Measurements from ENCODE around the gene TSG101. TPM values are rescaled to one million over a fixed set of nuclear protein-coding genes. Genes with fewer than 3 reads are reported as not detected.

TSG101 gene
- total and polyA plus RNA-seq, 2 donors (not counting 1 experiment from before 2014, with no cell fraction given) = 78.4 to 146 TPM

- no peak overlapping the region for H3K4me2 ChIP-seq (ENCODE audit: extremely low read depth, insufficient read depth, low read length)
- H3K4me3 ChIP-seq (replicated peaks in 1 of 4; ENCODE audit: control extremely low read depth in 1 of 4, insufficient read depth in 1 of 4, low read depth in 3 of 4, low read length in 4 of 4) = no peak overlapping the region
- H3K79me2 ChIP-seq (ENCODE audit: control insufficient read depth, insufficient read depth, low read length) = no peaks in the 10 kb centered on the region
- H2AFZ ChIP-seq (ENCODE audit: low read length) = no peak overlapping the region
- no peaks in the 10 kb centered on the region for H4K20me1 ChIP-seq (ENCODE audit: control insufficient read depth, extremely low read depth, insufficient read depth, low read length)
- TF ChIP-seq EZH2 (IDR thresholded peaks at IDR 0.05; ENCODE audit: low read length, missing control alignments) (no peak), CTCF (conservative IDR thresholded peaks at IDR 0.05 in 1 of 2, IDR thresholded peaks at IDR 0.05 in 1 of 2; ENCODE audit: low read depth in 1 of 2, low read length in 2 of 2) (no peak)
- no peak overlapping the region for H3K27ac ChIP-seq (ENCODE audit: insufficient read depth, low read length)
- H3K9ac ChIP-seq (ENCODE audit: insufficient read depth, low read length) = no peak overlapping the region
- no peaks in the 10 kb centered on the region for H3K27me3 ChIP-seq (ENCODE audit: control insufficient read depth, insufficient read depth, low read length)
- no peaks in the 10 kb centered on the region for H3K4me1 ChIP-seq (ENCODE audit: control insufficient read depth, extremely low read depth, insufficient read depth, low read length)
- no peaks in the 10 kb centered on the region for H3K9me3 ChIP-seq (ENCODE audit: control insufficient read depth, insufficient read depth, low read depth, low read length)
- peaks cover 8% of the 10 kb centered on the region for H3K36me3 ChIP-seq (ENCODE audit: control insufficient read depth, insufficient read depth, low read length)
- no peak for DNase-seq (ENCODE audit: low read depth in 2 of 2)
Observed at GRCh38 chr11:18495271-18495670, 31.5 kb downstream of the TSG101 start.

- H3K36me3 ChIP-seq (ENCODE audit: control insufficient read depth, insufficient read depth, low read length) = peaks cover 8% of the 10 kb centered on the region
- H3K27ac ChIP-seq (ENCODE audit: insufficient read depth, low read length) = no peak overlapping the region
- no peaks in the 10 kb centered on the region for H3K79me2 ChIP-seq (ENCODE audit: control insufficient read depth, insufficient read depth, low read length)
- no peaks in the 10 kb centered on the region for H3K4me1 ChIP-seq (ENCODE audit: control insufficient read depth, extremely low read depth, insufficient read depth, low read length)
- no peaks in the 10 kb centered on the region for H4K20me1 ChIP-seq (ENCODE audit: control insufficient read depth, extremely low read depth, insufficient read depth, low read length)
- TF ChIP-seq EZH2 (IDR thresholded peaks at IDR 0.05; ENCODE audit: low read length, missing control alignments) = no peak
- TF ChIP-seq CTCF (conservative IDR thresholded peaks at IDR 0.05 in 1 of 2, IDR thresholded peaks at IDR 0.05 in 1 of 2; ENCODE audit: low read depth in 1 of 2, low read length in 2 of 2) = no peak
- no peak overlapping the region for H3K4me2 ChIP-seq (ENCODE audit: extremely low read depth, insufficient read depth, low read length)
- no peak for DNase-seq (ENCODE audit: low read depth in 2 of 2)
- no peaks in the 10 kb centered on the region for H3K27me3 ChIP-seq (ENCODE audit: control insufficient read depth, insufficient read depth, low read length)
- H3K9me3 ChIP-seq (ENCODE audit: control insufficient read depth, insufficient read depth, low read depth, low read length) = no peaks in the 10 kb centered on the region
- H2AFZ ChIP-seq (ENCODE audit: low read length) = no peak overlapping the region
- H3K4me3 ChIP-seq (replicated peaks in 1 of 4; ENCODE audit: control extremely low read depth in 1 of 4, insufficient read depth in 1 of 4, low read depth in 3 of 4, low read length in 4 of 4) = no peak overlapping the region
- H3K9ac ChIP-seq (ENCODE audit: insufficient read depth, low read length) = no peak overlapping the region
Observed at GRCh38 chr11:18493310-18493709, 33.4 kb downstream of the TSG101 start.

- H3K9me3 ChIP-seq (ENCODE audit: control insufficient read depth, insufficient read depth, low read depth, low read length) = no peaks in the 10 kb centered on the region
- no peak for TF ChIP-seq EZH2 (IDR thresholded peaks at IDR 0.05; ENCODE audit: low read length, missing control alignments)
- no peak for TF ChIP-seq CTCF (conservative IDR thresholded peaks at IDR 0.05 in 1 of 2, IDR thresholded peaks at IDR 0.05 in 1 of 2; ENCODE audit: low read depth in 1 of 2, low read length in 2 of 2)
- H3K27me3 ChIP-seq (ENCODE audit: control insufficient read depth, insufficient read depth, low read length) = no peaks in the 10 kb centered on the region
- DNase-seq (ENCODE audit: low read depth in 2 of 2) = peak; percentile 2 to 7
- H3K4me3 ChIP-seq (replicated peaks in 1 of 4; ENCODE audit: control extremely low read depth in 1 of 4, insufficient read depth in 1 of 4, low read depth in 3 of 4, low read length in 4 of 4) = no peak overlapping the region
- no peak overlapping the region for H3K4me2 ChIP-seq (ENCODE audit: extremely low read depth, insufficient read depth, low read length)
- H3K4me1 ChIP-seq (ENCODE audit: control insufficient read depth, extremely low read depth, insufficient read depth, low read length) = no peaks in the 10 kb centered on the region
- H3K36me3 ChIP-seq (ENCODE audit: control insufficient read depth, insufficient read depth, low read length) = peaks cover 6% of the 10 kb centered on the region
- no peak overlapping the region for H3K9ac ChIP-seq (ENCODE audit: insufficient read depth, low read length)
- H3K27ac ChIP-seq (ENCODE audit: insufficient read depth, low read length) = no peak overlapping the region
- H4K20me1 ChIP-seq (ENCODE audit: control insufficient read depth, extremely low read depth, insufficient read depth, low read length) = no peaks in the 10 kb centered on the region
- H3K79me2 ChIP-seq (ENCODE audit: control insufficient read depth, insufficient read depth, low read length) = no peaks in the 10 kb centered on the region
- H2AFZ ChIP-seq (ENCODE audit: low read length) = no peak overlapping the region
Observed at GRCh38 chr11:18492888-18493287, 33.9 kb downstream of the TSG101 start.
